Neural cell (in vitro differentiated cells): Measurements from ENCODE around the gene ACTL10. TPM values are rescaled to one million over a fixed set of nuclear protein-coding genes. Genes with fewer than 3 reads are reported as not detected.
"Not testable (repeated sequence)": the region's sequence is repeated elsewhere in the genome, so short reads cannot be mapped to it uniquely, and the experiment has no call there.

Experiments
- H2AFZ ChIP-seq: fragments of 200-600, 300-800 bp; sonication (generic), shearing (Covaris generic); 2 replicates; pipeline ENCODE4 v1.6.0; 2014; ENCODE audit warnings: low read depth, mild to moderate bottlenecking, antibody characterized with exemption, low read length, moderate library complexity
- H3F3A ChIP-seq: fragments of 200-600 bp; shearing (Covaris generic); 2 replicates; pipeline ENCODE4 v1.6.1; 2016; ENCODE audit warnings: mild to moderate bottlenecking, moderate library complexity, mixed read lengths, antibody characterized with exemption, low read length; ENCODE audit not compliant: insufficient read depth, poor library complexity, severe bottlenecking
- H3K27ac ChIP-seq: fragments of 200-600, 300-800 bp; sonication (generic), shearing (Covaris generic); 2 replicates; pipeline ENCODE4 v1.5.1; 2014; ENCODE audit warnings: mild to moderate bottlenecking, low read length, moderate library complexity
- H3K27me3 ChIP-seq: fragments of 300-800, 200-600 bp; sonication (generic), shearing (Covaris generic); 2 replicates; pipeline ENCODE4 v1.6.0; 2014; ENCODE audit warnings: mild to moderate bottlenecking, low read depth, low read length, moderate library complexity; ENCODE audit not compliant: insufficient read depth
- H3K36me3 ChIP-seq: fragments of 300-800, 200-600 bp; sonication (generic), shearing (Covaris generic); 2 replicates; pipeline ENCODE4 v1.5.1; 2014; ENCODE audit warnings: mild to moderate bottlenecking, antibody characterized with exemption, low read length, moderate library complexity; ENCODE audit not compliant: insufficient read depth
- H3K4me2 ChIP-seq: fragments of 300-800, 200-600 bp; sonication (generic), shearing (Covaris generic); 2 replicates; pipeline ENCODE4 v1.6.0; 2014; ENCODE audit warnings: mild to moderate bottlenecking, low read length
- H3K4me3 ChIP-seq: fragments of 300-800, 200-600 bp; sonication (generic), shearing (Covaris generic); 2 replicates; pipeline ENCODE4 v1.5.1; 2014; ENCODE audit warnings: mild to moderate bottlenecking, low read length, moderate library complexity
- H3K79me2 ChIP-seq: fragments of 200-600 bp; shearing (Covaris generic); replicated peaks from 2 replicates; pipeline ENCODE4 v1.6.0; 2014; ENCODE audit warnings: mild to moderate bottlenecking, low read length, moderate library complexity; ENCODE audit not compliant: insufficient read depth
- H3K9ac ChIP-seq: fragments of 300-800, 200-600 bp; sonication (generic), shearing (Covaris generic); 2 replicates; pipeline ENCODE4 v1.6.1; 2016; ENCODE audit warnings: mild to moderate bottlenecking, low read length, mixed read lengths
- H3K9me2 ChIP-seq: fragments of 200-600 bp; shearing (Covaris generic); 2 replicates; pipeline ENCODE4 v1.6.1; 2016; ENCODE audit warnings: mild to moderate bottlenecking, low read length, mixed read lengths; ENCODE audit not compliant: insufficient read depth
- H3K9me3 ChIP-seq: fragments of 200-600, 300-800 bp; sonication (generic), shearing (Covaris generic); 2 replicates; pipeline ENCODE4 v1.6.1; 2016; ENCODE audit warnings: mild to moderate bottlenecking, mixed run types, low read length, moderate library complexity, mixed read lengths
- H4K20me1 ChIP-seq: fragments of 200-600 bp; shearing (Covaris generic); 2 replicates; pipeline ENCODE4 v1.6.1; 2016; ENCODE audit warnings: mild to moderate bottlenecking, mixed run types; ENCODE audit not compliant: insufficient read depth
- EP300 ChIP-seq: fragments of 450-650 bp; conservative IDR thresholded peaks from 2 replicates; pipeline ENCODE4 v1.6.1; 2014; ENCODE audit warnings: antibody characterized with exemption, mild to moderate bottlenecking, moderate library complexity; ENCODE audit not compliant: poor library complexity, severe bottlenecking
- EZH2 ChIP-seq: fragments of 200-600, 300-800 bp; shearing (Covaris generic), sonication (generic); IDR thresholded peaks from 2 replicates; pipeline ENCODE4 v1.6.1; 2014; ENCODE audit warnings: antibody characterized with exemption, low read length, borderline replicate concordance, mild to moderate bottlenecking; ENCODE audit not compliant: insufficient read depth, poor library complexity, severe bottlenecking
- MXI1 ChIP-seq: fragments of 450-650 bp; conservative IDR thresholded peaks from 2 replicates; pipeline ENCODE4 v1.6.1; 2014; ENCODE audit warnings: antibody characterized with exemption, mild to moderate bottlenecking; ENCODE audit not compliant: poor library complexity, severe bottlenecking
- POLR2AphosphoS5 ChIP-seq: IDR thresholded peaks from 2 replicates; pipeline ENCODE4 v1.6.1; 2012
- RAD21 ChIP-seq: fragments of 450-650 bp; conservative IDR thresholded peaks from 2 replicates; pipeline ENCODE4 v1.6.1; 2014; ENCODE audit warnings: antibody characterized with exemption, mild to moderate bottlenecking, moderate library complexity
- SMC3 ChIP-seq: fragments of 450-650 bp; conservative IDR thresholded peaks from 2 replicates; pipeline ENCODE4 v1.6.1; 2014; ENCODE audit warnings: antibody characterized with exemption, mild to moderate bottlenecking, moderate library complexity; ENCODE audit not compliant: poor library complexity
- TAF1 ChIP-seq: IDR thresholded peaks from 2 replicates; pipeline ENCODE4 v1.6.1; 2012; ENCODE audit warnings: low read depth
- polyA plus RNA-seq: library from polyadenylated mRNA; depleted of rRNA; stranded (reverse); fragments of >200 nt; gene quantifications from 2 replicates; pipeline ENCODE4 v1.2.3, GENCODE V29; 2014
- TF ChIP-seq, protein P1 (sequence below): IDR thresholded peaks from 2 replicates; pipeline ENCODE4 v1.6.1; 2012; ENCODE audit warnings: borderline replicate concordance
- TF ChIP-seq, protein P2 (sequence below): fragments of 450-650 bp; IDR thresholded peaks from 2 replicates; pipeline ENCODE4 v1.5.1; 2014; ENCODE audit warnings: antibody characterized with exemption, mild to moderate bottlenecking, moderate library complexity; ENCODE audit not compliant: poor library complexity, severe bottlenecking

Gene ACTL10
- polyA plus RNA-seq, 1 donor from 2014 or later: not detected

DNA sequence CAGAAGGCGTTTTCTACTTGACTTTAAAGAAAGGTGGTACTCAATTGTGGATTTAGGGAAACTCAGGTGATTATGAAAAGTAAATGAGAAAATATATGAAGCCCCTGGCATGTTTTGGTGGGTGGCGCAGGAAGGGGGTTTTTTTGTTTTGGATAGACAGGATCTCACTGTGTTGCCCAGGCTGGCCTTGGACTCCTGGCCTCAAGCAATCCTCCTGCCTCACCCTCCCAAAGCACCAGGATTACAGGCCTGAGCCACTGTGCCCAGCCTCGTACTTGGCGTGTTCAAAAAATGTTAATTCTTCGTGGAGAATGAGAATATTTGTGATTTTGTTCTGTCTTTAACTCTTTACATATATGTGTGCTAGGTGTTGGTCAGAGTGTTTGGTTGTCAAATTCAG, 36.8 kb upstream of the ACTL10 start:
- H3K4me2 ChIP-seq: no peak overlapping the region
- H4K20me1 ChIP-seq: no peaks in the 10 kb centered on the region
- no peak overlapping the region for H3K9ac ChIP-seq
- H3K79me2 ChIP-seq: no peaks in the 10 kb centered on the region
- no peaks in the 10 kb centered on the region for H3K27me3 ChIP-seq
- no peak for TF ChIP-seq POLR2AphosphoS5
- no peak for TF ChIP-seq EZH2
- TF ChIP-seq, protein P1, sequence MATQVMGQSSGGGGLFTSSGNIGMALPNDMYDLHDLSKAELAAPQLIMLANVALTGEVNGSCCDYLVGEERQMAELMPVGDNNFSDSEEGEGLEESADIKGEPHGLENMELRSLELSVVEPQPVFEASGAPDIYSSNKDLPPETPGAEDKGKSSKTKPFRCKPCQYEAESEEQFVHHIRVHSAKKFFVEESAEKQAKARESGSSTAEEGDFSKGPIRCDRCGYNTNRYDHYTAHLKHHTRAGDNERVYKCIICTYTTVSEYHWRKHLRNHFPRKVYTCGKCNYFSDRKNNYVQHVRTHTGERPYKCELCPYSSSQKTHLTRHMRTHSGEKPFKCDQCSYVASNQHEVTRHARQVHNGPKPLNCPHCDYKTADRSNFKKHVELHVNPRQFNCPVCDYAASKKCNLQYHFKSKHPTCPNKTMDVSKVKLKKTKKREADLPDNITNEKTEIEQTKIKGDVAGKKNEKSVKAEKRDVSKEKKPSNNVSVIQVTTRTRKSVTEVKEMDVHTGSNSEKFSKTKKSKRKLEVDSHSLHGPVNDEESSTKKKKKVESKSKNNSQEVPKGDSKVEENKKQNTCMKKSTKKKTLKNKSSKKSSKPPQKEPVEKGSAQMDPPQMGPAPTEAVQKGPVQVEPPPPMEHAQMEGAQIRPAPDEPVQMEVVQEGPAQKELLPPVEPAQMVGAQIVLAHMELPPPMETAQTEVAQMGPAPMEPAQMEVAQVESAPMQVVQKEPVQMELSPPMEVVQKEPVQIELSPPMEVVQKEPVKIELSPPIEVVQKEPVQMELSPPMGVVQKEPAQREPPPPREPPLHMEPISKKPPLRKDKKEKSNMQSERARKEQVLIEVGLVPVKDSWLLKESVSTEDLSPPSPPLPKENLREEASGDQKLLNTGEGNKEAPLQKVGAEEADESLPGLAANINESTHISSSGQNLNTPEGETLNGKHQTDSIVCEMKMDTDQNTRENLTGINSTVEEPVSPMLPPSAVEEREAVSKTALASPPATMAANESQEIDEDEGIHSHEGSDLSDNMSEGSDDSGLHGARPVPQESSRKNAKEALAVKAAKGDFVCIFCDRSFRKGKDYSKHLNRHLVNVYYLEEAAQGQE: no peak
- TF ChIP-seq EP300: no peak
- no peak for TF ChIP-seq MXI1
- TF ChIP-seq, protein P2, sequence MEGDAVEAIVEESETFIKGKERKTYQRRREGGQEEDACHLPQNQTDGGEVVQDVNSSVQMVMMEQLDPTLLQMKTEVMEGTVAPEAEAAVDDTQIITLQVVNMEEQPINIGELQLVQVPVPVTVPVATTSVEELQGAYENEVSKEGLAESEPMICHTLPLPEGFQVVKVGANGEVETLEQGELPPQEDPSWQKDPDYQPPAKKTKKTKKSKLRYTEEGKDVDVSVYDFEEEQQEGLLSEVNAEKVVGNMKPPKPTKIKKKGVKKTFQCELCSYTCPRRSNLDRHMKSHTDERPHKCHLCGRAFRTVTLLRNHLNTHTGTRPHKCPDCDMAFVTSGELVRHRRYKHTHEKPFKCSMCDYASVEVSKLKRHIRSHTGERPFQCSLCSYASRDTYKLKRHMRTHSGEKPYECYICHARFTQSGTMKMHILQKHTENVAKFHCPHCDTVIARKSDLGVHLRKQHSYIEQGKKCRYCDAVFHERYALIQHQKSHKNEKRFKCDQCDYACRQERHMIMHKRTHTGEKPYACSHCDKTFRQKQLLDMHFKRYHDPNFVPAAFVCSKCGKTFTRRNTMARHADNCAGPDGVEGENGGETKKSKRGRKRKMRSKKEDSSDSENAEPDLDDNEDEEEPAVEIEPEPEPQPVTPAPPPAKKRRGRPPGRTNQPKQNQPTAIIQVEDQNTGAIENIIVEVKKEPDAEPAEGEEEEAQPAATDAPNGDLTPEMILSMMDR: no peak
- TF ChIP-seq RAD21: no peak
- no peak for TF ChIP-seq TAF1
- TF ChIP-seq SMC3: no peak
- no peak overlapping the region for H2AFZ ChIP-seq
- no peak overlapping the region for H3K27ac ChIP-seq
- no peaks in the 10 kb centered on the region for H3K9me2 ChIP-seq
- H3K9me3 ChIP-seq: no peaks in the 10 kb centered on the region
- no peaks in the 10 kb centered on the region for H3K36me3 ChIP-seq
- H3F3A ChIP-seq: no peaks in the 10 kb centered on the region
- H3K4me3 ChIP-seq: no peak overlapping the region

DNA sequence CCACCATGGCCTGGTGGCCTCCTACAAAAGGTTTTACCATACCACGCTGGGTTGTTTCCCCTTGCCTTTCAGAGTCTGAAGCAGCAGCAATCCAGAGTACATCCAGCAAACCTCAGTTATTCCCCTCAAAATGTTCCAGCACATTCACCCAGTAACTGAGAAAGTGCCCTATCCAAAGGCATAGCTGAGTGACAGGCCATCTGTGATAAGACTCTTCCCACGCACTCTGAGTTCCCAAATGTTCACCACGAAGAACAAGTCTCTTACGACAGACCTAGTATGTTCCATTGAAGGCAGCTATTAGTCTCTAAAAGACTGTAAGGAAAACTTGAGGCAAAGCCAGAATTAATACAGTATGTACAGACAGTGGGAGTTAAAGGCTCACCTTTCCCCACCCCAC, 36.2 kb upstream of the ACTL10 start:
- Histone ChIP-seq H3K9me2 (no peaks in the 10 kb centered on the region), H3K27ac (no peak overlapping the region), H3K9ac (no peak overlapping the region), H3K4me3 (no peak overlapping the region), H3K79me2 (no peaks in the 10 kb centered on the region), H3K27me3 (no peaks in the 10 kb centered on the region), H3F3A (no peaks in the 10 kb centered on the region), H4K20me1 (no peaks in the 10 kb centered on the region), H3K4me2 (no peak overlapping the region), H3K9me3 (no peaks in the 10 kb centered on the region), H3K36me3 (no peaks in the 10 kb centered on the region), H2AFZ (no peak overlapping the region)
- TF ChIP-seq RAD21 (no peak), SMC3 (no peak), MXI1 (no peak), EP300 (no peak), TAF1 (no peak), POLR2AphosphoS5 (no peak), EZH2 (no peak)
- TF ChIP-seq, protein P2: no peak
- TF ChIP-seq, protein P1: no peak

DNA sequence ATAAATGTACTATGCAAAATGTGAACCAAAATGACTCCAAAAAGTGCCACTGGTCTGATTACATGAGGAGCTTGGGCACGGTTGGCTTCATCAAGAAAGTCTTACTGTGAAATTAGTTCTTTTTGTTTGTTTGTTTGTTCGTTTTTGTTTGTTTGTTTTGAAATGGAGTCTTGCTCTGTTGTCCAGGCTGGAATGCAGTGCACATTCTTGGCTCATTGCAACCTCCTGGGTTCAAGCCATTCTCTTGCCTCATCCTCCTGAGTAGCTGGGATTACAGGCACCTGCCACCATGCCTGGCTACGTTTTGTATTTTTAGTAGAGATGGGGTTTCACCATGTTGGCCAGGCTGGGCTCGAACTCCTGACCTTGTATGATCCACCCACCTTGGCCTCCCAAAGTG, 34.8 kb upstream of the ACTL10 start:
- not testable (repeated sequence) for H3K9me2 ChIP-seq, H3K9ac ChIP-seq, H4K20me1 ChIP-seq, H3K27me3 ChIP-seq, H3F3A ChIP-seq, H3K27ac ChIP-seq, H2AFZ ChIP-seq, H3K9me3 ChIP-seq, H3K4me2 ChIP-seq, H3K36me3 ChIP-seq, H3K79me2 ChIP-seq, H3K4me3 ChIP-seq
